GM23248 (cell line): ENCODE results near the gene SMC1B. TPM values are rescaled to one million over a fixed set of nuclear protein-coding genes. Genes with fewer than 3 reads are reported as not detected.
"Not testable (repeated sequence)": the region's sequence is repeated elsewhere in the genome, so short reads cannot be mapped to it uniquely, and the experiment has no call there.

ENCODE experiments used
- DNase-seq: peaks from one replicate; pipeline ENCODE4 v3.0.0-alpha.2; 2015
- H2AFZ ChIP-seq: fragments of 200-600 bp; sonication (generic); 2 replicates; pipeline ENCODE4 v1.6.1; 2016; ENCODE audit warnings: antibody characterized with exemption
- H3F3A ChIP-seq: fragments of 200-600 bp; sonication (generic); 2 replicates; pipeline ENCODE4 v1.6.1; 2016; ENCODE audit warnings: mild to moderate bottlenecking, antibody characterized with exemption, mixed run types; ENCODE audit not compliant: insufficient read depth
- H3K27ac ChIP-seq: fragments of 200-600 bp; sonication (generic); 2 replicates; pipeline ENCODE4 v1.5.1; 2016; ENCODE audit warnings: mild to moderate bottlenecking
- H3K27me3 ChIP-seq: fragments of 200-600 bp; sonication (generic); replicated peaks from 2 replicates; pipeline ENCODE4 v1.6.1; 2016; ENCODE audit warnings: mild to moderate bottlenecking; ENCODE audit not compliant: insufficient read depth
- H3K36me3 ChIP-seq: fragments of 200-600 bp; sonication (generic); 2 replicates; pipeline ENCODE4 v1.6.1; 2016; ENCODE audit warnings: low read depth, mild to moderate bottlenecking
- H3K4me1 ChIP-seq: fragments of 200-600 bp; sonication (generic); 2 replicates; pipeline ENCODE4 v1.6.1; 2016; ENCODE audit warnings: mild to moderate bottlenecking; ENCODE audit not compliant: insufficient read depth
- H3K4me2 ChIP-seq: fragments of 200-600 bp; sonication (generic); one replicate; pipeline ENCODE4 v1.6.1; 2016; ENCODE audit warnings: mild to moderate bottlenecking; ENCODE audit not compliant: unreplicated experiment
- H3K4me3 ChIP-seq: fragments of 200-600 bp; sonication (generic); 2 replicates; pipeline ENCODE4 v1.5.1; 2016; ENCODE audit warnings: mild to moderate bottlenecking
- H3K79me2 ChIP-seq: fragments of 200-600 bp; sonication (generic); 2 replicates; pipeline ENCODE4 v1.6.1; 2016; ENCODE audit warnings: mild to moderate bottlenecking; ENCODE audit not compliant: insufficient read depth
- H3K9ac ChIP-seq: fragments of 200-600 bp; sonication (generic); 2 replicates; pipeline ENCODE4 v1.6.1; 2016; ENCODE audit warnings: mild to moderate bottlenecking
- H3K9me2 ChIP-seq: fragments of 200-600 bp; sonication (generic); 2 replicates; pipeline ENCODE4 v1.6.1; 2016; ENCODE audit warnings: mixed run types, mild to moderate bottlenecking, moderate library complexity; ENCODE audit not compliant: insufficient read depth
- H3K9me3 ChIP-seq: fragments of 200-600 bp; sonication (generic); one replicate; pipeline ENCODE4 v1.6.1; 2017; ENCODE audit warnings: low read depth
- H4K20me1 ChIP-seq: fragments of 200-600 bp; sonication (generic); 2 replicates; pipeline ENCODE4 v1.6.0; 2016; ENCODE audit not compliant: insufficient read depth
- EZH2 ChIP-seq: fragments of 200-600 bp; sonication (generic); IDR thresholded peaks from 2 replicates; pipeline ENCODE4 v1.6.1; 2018; ENCODE audit warnings: antibody characterized with exemption, mild to moderate bottlenecking; ENCODE audit not compliant: insufficient read depth, poor library complexity, severe bottlenecking
- EZH2phosphoT487 ChIP-seq: fragments of 200-600 bp; sonication (generic); IDR thresholded peaks from 2 replicates; pipeline ENCODE4 v1.6.1; 2018; ENCODE audit warnings: antibody characterized with exemption, moderate library complexity, mild to moderate bottlenecking, low read depth; ENCODE audit not compliant: insufficient read depth
- WGBS, 2 experiments: methylation state at CpG; one replicate each; pipeline ENCODE4 v1.1.6; 2015 to 2017; ENCODE audit warnings: low lambda C conversion rate in 2 of 2, low coverage in 1 of 2; ENCODE audit errors: missing lambda C conversion rate in 2 of 2; 5-methylcytosine and 5-hydroxymethylcytosine counted together
- in situ Hi-C: fragments of 300-500 bp; cut with MboI; formaldehyde crosslinking; loops from 2 replicates; pipeline ENCODE4 v1.15.0; 2020
- polyA plus RNA-seq: library from polyadenylated mRNA; unstranded; fragments of >200 nt; fragmentation: Nextera tagmentation; extraction: Ambion mirVana; gene quantifications from 2 replicates; pipeline ENCODE4 v1.2.1, GENCODE V29; 2016
- total RNA-seq: library from RNA; depleted of rRNA; stranded (reverse); fragments of >200 nt; shearing (Covaris generic); gene quantifications from 2 replicates; pipeline ENCODE4 v1.2.3, GENCODE V29; 2014

SMC1B gene
- total and polyA plus RNA-seq, 2 experiments from 2014 or later: 0.08 TPM; not detected in 1

DNA sequence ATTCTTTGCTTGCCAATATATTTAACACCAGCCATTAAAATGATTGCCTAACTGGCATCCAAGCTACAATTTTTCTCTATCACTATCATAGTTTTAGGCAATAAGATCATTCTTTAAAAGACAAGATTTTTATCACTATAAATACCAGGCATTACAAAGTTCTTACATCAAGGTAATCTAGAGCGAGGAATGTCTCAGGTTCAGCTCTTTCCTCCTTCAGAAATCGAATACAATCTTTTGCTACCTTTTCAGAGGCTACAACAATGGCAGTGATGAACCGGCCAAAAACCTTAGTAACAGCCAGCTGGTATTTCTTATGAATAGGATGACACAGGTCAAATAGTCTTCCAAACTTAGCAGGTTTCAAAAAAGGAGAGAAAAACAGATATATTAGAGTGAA lies 23.9 kb downstream of the SMC1B start:
- Histone ChIP-seq H3K36me3 (no peaks in the 10 kb centered on the region), H3K4me3 (no peak overlapping the region), H3K27ac (no peak overlapping the region), H3K4me2 (no peak overlapping the region), H3F3A (no peaks in the 10 kb centered on the region), H3K9me2 (no peaks in the 10 kb centered on the region), H4K20me1 (no peaks in the 10 kb centered on the region), H3K27me3 (0 out of 2 replicates have a peak, but pooled peaks cover 26% of the 10 kb centered on the region), H2AFZ (no peak overlapping the region), H3K4me1 (no peaks in the 10 kb centered on the region), H3K79me2 (no peaks in the 10 kb centered on the region), H3K9ac (no peak overlapping the region), H3K9me3 (no peaks in the 10 kb centered on the region)
- no peak for TF ChIP-seq EZH2phosphoT487
- no peak for TF ChIP-seq EZH2
- in situ Hi-C loops: no loop called here
- no peak for DNase-seq
- WGBS, 2 experiments: 81 to 83% methylated on average over 3 of the region's 3 CpGs

DNA sequence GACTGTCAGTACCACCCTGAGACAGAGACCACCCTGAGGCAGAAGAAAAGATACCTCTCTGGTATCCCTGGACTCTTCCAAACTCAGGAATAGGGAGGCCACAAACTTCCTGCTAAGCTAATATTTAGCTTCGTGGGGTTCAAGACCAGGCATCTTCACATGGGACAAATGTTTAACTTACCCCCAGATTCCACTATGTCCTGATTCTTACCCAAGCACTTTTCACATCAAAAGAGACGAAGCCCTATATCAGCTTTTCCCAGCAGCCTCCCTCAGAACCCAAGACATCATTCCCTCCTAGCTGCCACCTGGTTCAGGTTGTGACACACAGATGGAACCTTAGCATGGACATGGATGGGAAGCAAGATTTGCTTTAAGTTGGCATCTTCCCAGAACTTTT lies 32.1 kb downstream of the SMC1B start:
- Histone ChIP-seq H3K4me2 (no peak overlapping the region), H3K9ac (no peak overlapping the region), H3K4me3 (no peak overlapping the region), H3K36me3 (no peaks in the 10 kb centered on the region), H3K27me3 (no peaks in the 10 kb centered on the region), H2AFZ (no peak overlapping the region), H3F3A (no peaks in the 10 kb centered on the region), H3K9me3 (no peaks in the 10 kb centered on the region), H3K79me2 (no peaks in the 10 kb centered on the region), H3K4me1 (no peaks in the 10 kb centered on the region), H3K27ac (no peak overlapping the region), H3K9me2 (no peaks in the 10 kb centered on the region), H4K20me1 (no peaks in the 10 kb centered on the region)
- TF ChIP-seq EZH2 (no peak), EZH2phosphoT487 (no peak)
- WGBS, 2 experiments: 76 to 89% methylated on average over 2 of the region's 2 CpGs
- in situ Hi-C loops: no loop called here
- no peak for DNase-seq

DNA sequence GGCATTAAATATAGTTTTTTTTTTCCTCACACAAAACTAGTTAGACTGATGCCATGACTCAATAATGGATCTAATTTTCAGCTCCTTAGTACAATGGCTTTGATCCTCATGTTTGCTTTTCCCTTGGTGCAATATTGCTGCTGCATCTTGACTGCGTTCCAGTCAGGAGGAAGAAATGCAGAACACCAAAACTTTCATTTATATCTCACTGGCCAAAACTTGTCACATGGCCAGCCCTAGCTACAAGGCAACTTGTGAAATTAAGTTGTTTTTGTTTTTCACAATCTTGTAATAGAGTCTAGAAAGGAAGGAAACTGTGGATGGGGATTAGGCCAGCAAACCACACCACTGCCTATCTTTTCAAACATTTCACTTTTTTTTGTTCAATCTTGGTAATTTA lies 36.7 kb downstream of the SMC1B start:
- H3K4me1 ChIP-seq: no peaks in the 10 kb centered on the region
- H3K9me3 ChIP-seq: no peaks in the 10 kb centered on the region
- no peaks in the 10 kb centered on the region for H3K9me2 ChIP-seq
- in situ Hi-C loops: no loop called here
- H3K9ac ChIP-seq: no peak overlapping the region
- no peak overlapping the region for H3K4me2 ChIP-seq
- H3K27me3 ChIP-seq: no peaks in the 10 kb centered on the region
- H3K79me2 ChIP-seq: no peaks in the 10 kb centered on the region
- TF ChIP-seq EZH2phosphoT487 (no peak), EZH2 (no peak)
- no peak overlapping the region for H3K27ac ChIP-seq
- no peaks in the 10 kb centered on the region for H3K36me3 ChIP-seq
- H3F3A ChIP-seq: no peaks in the 10 kb centered on the region
- H3K4me3 ChIP-seq: no peak overlapping the region
- H2AFZ ChIP-seq: no peak overlapping the region
- WGBS, 2 experiments: 94 to 96% methylated on average over 1 of the region's 1 CpG
- H4K20me1 ChIP-seq: no peaks in the 10 kb centered on the region
- DNase-seq: no peak

DNA sequence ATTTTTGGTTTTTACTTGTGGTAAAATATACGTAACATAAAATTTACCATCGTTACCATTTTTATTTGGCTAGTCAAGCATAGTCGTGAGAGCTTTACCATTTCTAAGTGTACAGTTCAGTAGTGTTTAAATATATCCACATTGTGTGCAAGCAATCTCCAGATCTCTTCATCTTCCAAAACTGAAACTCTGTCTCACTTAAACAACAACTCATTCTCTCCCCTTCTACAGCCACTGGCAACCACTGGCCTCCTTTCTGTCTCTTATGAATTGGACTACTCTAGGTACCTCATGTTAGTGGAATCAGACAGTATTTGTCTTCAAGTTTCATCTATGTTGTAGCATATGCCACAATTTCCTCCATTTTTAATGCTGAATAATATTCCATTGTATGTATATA lies 37.4 kb downstream of the SMC1B start:
- no peak overlapping the region for H2AFZ ChIP-seq
- H3K4me2 ChIP-seq: no peak overlapping the region
- no peaks in the 10 kb centered on the region for H3F3A ChIP-seq
- H3K9me3 ChIP-seq: no peaks in the 10 kb centered on the region
- no peak overlapping the region for H3K27ac ChIP-seq
- no peak overlapping the region for H3K4me3 ChIP-seq
- H3K4me1 ChIP-seq: no peaks in the 10 kb centered on the region
- TF ChIP-seq EZH2 (no peak), EZH2phosphoT487 (no peak)
- DNase-seq: no peak
- H4K20me1 ChIP-seq: no peaks in the 10 kb centered on the region
- H3K79me2 ChIP-seq: no peaks in the 10 kb centered on the region
- in situ Hi-C loops: no loop called here
- WGBS, 2 experiments: 84 to 89% methylated on average over 3 of the region's 3 CpGs
- H3K9ac ChIP-seq: no peak overlapping the region
- no peaks in the 10 kb centered on the region for H3K36me3 ChIP-seq
- no peaks in the 10 kb centered on the region for H3K27me3 ChIP-seq
- H3K9me2 ChIP-seq: no peaks in the 10 kb centered on the region

DNA sequence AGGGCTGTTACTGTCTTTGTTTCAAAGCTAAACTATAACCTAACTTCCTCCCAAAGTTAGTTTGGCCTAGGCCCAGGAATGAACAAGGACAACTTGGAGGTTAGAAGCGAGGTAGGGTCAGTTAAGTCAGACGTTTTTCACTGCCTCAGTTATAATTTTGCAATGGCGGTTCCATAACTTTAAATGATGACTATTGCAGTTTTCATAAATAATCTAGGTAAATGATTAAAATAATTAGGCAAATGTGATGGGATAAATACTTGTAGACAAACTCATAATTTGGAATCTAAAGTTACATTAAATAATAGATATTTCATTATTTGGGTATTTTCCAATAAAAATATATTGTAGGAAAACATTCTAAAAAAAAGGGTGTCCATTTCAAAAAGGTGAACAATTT lies 39.8 kb downstream of the SMC1B start:
- H3K27me3 ChIP-seq, H3K79me2 ChIP-seq, DNase-seq, H3K36me3 ChIP-seq, H3K27ac ChIP-seq, H3K4me3 ChIP-seq, H4K20me1 ChIP-seq, H3K9me2 ChIP-seq, H3K9ac ChIP-seq, H2AFZ ChIP-seq, H3K4me1 ChIP-seq, H3K4me2 ChIP-seq, H3K9me3 ChIP-seq, H3F3A ChIP-seq, in situ Hi-C loops: not testable (repeated sequence)
- 53 to 61% methylated on average over 3 of the region's 3 CpGs for WGBS, 2 experiments
